IMR-90 (cell line): Measurements from ENCODE around the gene CYP4F3. TPM values are rescaled to one million over a fixed set of nuclear protein-coding genes. Genes with fewer than 3 reads are reported as not detected.

Experiments used
- ATAC-seq: fragments of 200-7000 bp; cut with Tn5 transposase; 2 replicates; pipeline ENCODE4 v1.9.1; 2020; ENCODE audit warnings: low read depth, mild to moderate bottlenecking, moderate library complexity
- BruUV-seq: library from RNA; stranded (reverse); fragments of 400-500 nt; replicated peaks from 2 replicates; lab custom pipeline; 2021; lab: Mats Ljungman, UMichigan
- CTCF ChIA-PET: fragments of 300-600 bp; formaldehyde crosslinking; extraction: SDS; loops from one replicate; lab custom pipeline; 2021; ENCODE audit warnings: antibody characterized with exemption; lab: Yijun Ruan, JAX
- POLR2A ChIA-PET: fragments of 300-600 bp; sonication (Branson Sonifier 250); formaldehyde crosslinking; loops from one replicate; lab custom pipeline; 2022; ENCODE audit warnings: antibody characterized with exemption; ENCODE audit not compliant: unreplicated experiment; lab: Charles Lee
- DNase-seq: peaks from one replicate; pipeline ENCODE4 v3.0.0; 2013
- H2AFZ ChIP-seq: replicated peaks from 2 replicates; pipeline ENCODE3; 2013; ENCODE audit warnings: low read length, mild to moderate bottlenecking; ENCODE audit not compliant: poor library complexity
- H2AK5ac ChIP-seq: 2 replicates; pipeline ENCODE4 v1.6.1; 2013; ENCODE audit warnings: low read depth, low read length, inconsistent platforms
- H2AK9ac ChIP-seq: replicated peaks from 2 replicates; pipeline ENCODE3; 2013; ENCODE audit warnings: mild to moderate bottlenecking, low read depth, low read length, moderate library complexity; ENCODE audit not compliant: poor library complexity
- H2BK120ac ChIP-seq: 2 replicates; pipeline ENCODE4 v1.6.1; 2013; ENCODE audit warnings: low read depth, low read length, inconsistent platforms
- H2BK15ac ChIP-seq: 3 replicates; pipeline ENCODE4 v1.6.1; 2013; ENCODE audit warnings: low read depth, low read length, inconsistent platforms
- H2BK20ac ChIP-seq: 2 replicates; pipeline ENCODE4 v1.6.1; 2013; ENCODE audit warnings: low read depth, mild to moderate bottlenecking, inconsistent platforms, low read length, moderate library complexity
- H2BK5ac ChIP-seq: 2 replicates; pipeline ENCODE4 v1.6.1; 2013; ENCODE audit warnings: mild to moderate bottlenecking, low read depth, low read length, inconsistent platforms; ENCODE audit not compliant: poor library complexity, severe bottlenecking
- H3K14ac ChIP-seq: replicated peaks from 2 replicates; pipeline ENCODE4 v1.6.1; 2013; ENCODE audit warnings: low read depth, low read length, inconsistent platforms
- H3K18ac ChIP-seq: 2 replicates; pipeline ENCODE4 v1.6.1; 2013; ENCODE audit warnings: low read depth, low read length, control low read depth
- H3K23ac ChIP-seq: 2 replicates; pipeline ENCODE4 v1.6.1; 2013; ENCODE audit warnings: low read depth, low read length, inconsistent platforms
- H3K27ac ChIP-seq: 2 replicates; pipeline ENCODE4 v1.5.1; 2013; ENCODE audit warnings: mild to moderate bottlenecking, control low read depth, low read length; ENCODE audit not compliant: insufficient read depth
- H3K27me3 ChIP-seq: 2 replicates; pipeline ENCODE4 v1.6.1; 2013; ENCODE audit warnings: low read length; ENCODE audit not compliant: control insufficient read depth, insufficient read depth
- H3K36me3 ChIP-seq: 2 replicates; pipeline ENCODE4 v1.6.1; 2013; ENCODE audit warnings: low read length, mixed read lengths; ENCODE audit not compliant: control insufficient read depth, insufficient read depth
- H3K4ac ChIP-seq: 2 replicates; pipeline ENCODE4 v1.6.1; 2013; ENCODE audit warnings: low read depth, low read length, inconsistent platforms
- H3K4me1 ChIP-seq: 2 replicates; pipeline ENCODE4 v1.6.1; 2013; ENCODE audit warnings: low read length, mixed read lengths; ENCODE audit not compliant: control insufficient read depth, insufficient read depth
- H3K4me2 ChIP-seq: 2 replicates; pipeline ENCODE4 v1.6.1; 2013; ENCODE audit warnings: low read depth, mild to moderate bottlenecking, control low read depth, low read length, moderate library complexity
- H3K4me3 ChIP-seq: 2 replicates; pipeline ENCODE4 v1.5.1; 2013; ENCODE audit warnings: low read depth, mild to moderate bottlenecking, control low read depth, low read length, moderate library complexity; ENCODE audit not compliant: insufficient read depth
- H3K56ac ChIP-seq: 2 replicates; pipeline ENCODE4 v1.6.1; 2013; ENCODE audit warnings: low read length, inconsistent platforms; ENCODE audit not compliant: insufficient read depth; ENCODE audit errors: extremely low read depth
- H3K79me1 ChIP-seq, 2 experiments: 2 replicates each; pipeline ENCODE4 v1.6.1; 2013; ENCODE audit warnings: low read length in 2 of 2, inconsistent platforms in 1 of 2, low read depth in 1 of 2
- H3K9ac ChIP-seq: 2 replicates; pipeline ENCODE4 v1.6.1; 2013; ENCODE audit warnings: low read depth, low read length, control low read depth
- H3K9me1 ChIP-seq: 2 replicates; pipeline ENCODE4 v1.6.1; 2013; ENCODE audit warnings: low read length, inconsistent platforms; ENCODE audit not compliant: insufficient read depth
- H3K9me3 ChIP-seq: 2 replicates; pipeline ENCODE4 v1.6.1; 2013; ENCODE audit warnings: low read length; ENCODE audit not compliant: control insufficient read depth, insufficient read depth
- H4K20me1 ChIP-seq: 2 replicates; pipeline ENCODE4 v1.6.1; 2013; ENCODE audit warnings: low read length, inconsistent platforms; ENCODE audit not compliant: insufficient read depth
- H4K5ac ChIP-seq: 2 replicates; pipeline ENCODE4 v1.6.1; 2013; ENCODE audit warnings: mild to moderate bottlenecking, low read depth, low read length, control low read depth
- H4K8ac ChIP-seq, 2 experiments: 2 replicates each; pipeline ENCODE4 v1.6.1; 2013; ENCODE audit warnings: low read depth in 2 of 2, low read length in 2 of 2, control low read depth in 1 of 2, inconsistent platforms in 1 of 2
- H4K91ac ChIP-seq: 2 replicates; pipeline ENCODE4 v1.6.1; 2013; ENCODE audit warnings: low read depth, low read length, inconsistent platforms; ENCODE audit not compliant: insufficient read depth
- CEBPB ChIP-seq: IDR thresholded peaks from 2 replicates; pipeline ENCODE4 v1.6.1; 2012; ENCODE audit warnings: low read depth, low read length, improper control_type of control experiment
- POLR2A ChIP-seq: IDR thresholded peaks from 2 replicates; pipeline ENCODE4 v1.6.1; 2012; ENCODE audit warnings: mild to moderate bottlenecking, low read depth, low read length
- RCOR1 ChIP-seq: IDR thresholded peaks from 2 replicates; pipeline ENCODE4 v1.6.1; 2012; ENCODE audit warnings: mild to moderate bottlenecking, low read length, improper control_type of control experiment; ENCODE audit not compliant: insufficient replicate concordance
- RFX5 ChIP-seq: IDR thresholded peaks from 2 replicates; pipeline ENCODE4 v1.8.0; 2012; ENCODE audit warnings: low read depth, mild to moderate bottlenecking, low read length, moderate library complexity
- USF2 ChIP-seq: fragments of 150-350 bp; IDR thresholded peaks from 2 replicates; pipeline ENCODE4 v1.6.1; 2017; ENCODE audit warnings: mild to moderate bottlenecking, antibody characterized with exemption, low read length, low read depth
- WGBS, 2 experiments: methylation state at CpG; one replicate each; pipeline versions ENCODE4 v1.1.5 to v1.1.7; 2013; ENCODE audit warnings: missing lambda C conversion rate in 2 of 2; ENCODE audit not compliant: insufficient read length in 1 of 2; ENCODE audit errors: extremely low coverage in 2 of 2; 5-methylcytosine and 5-hydroxymethylcytosine counted together
- dilution Hi-C: fragments of 300-500 bp; cut with HindIII; formaldehyde crosslinking; loops from one replicate; pipeline ENCODE4 v1.14.3; 2018; ENCODE audit warnings: low sequenced_read_pairs; ENCODE audit not compliant: unreplicated experiment
- in situ Hi-C: fragments of 300-500 bp; cut with MboI; formaldehyde crosslinking; loops from 3 replicates; pipeline ENCODE4 v1.14.3; 2019; ENCODE audit warnings: low sequenced_read_pairs, inconsistent platforms, mixed read lengths
- intact Hi-C: fragments of 100-400 bp; cut with micrococcal nuclease; formaldehyde crosslinking; loops from 2 replicates; pipeline ENCODE4 v1.10.0; 2022
- polyA plus RNA-seq, 3 experiments: library from polyadenylated mRNA; depleted of rRNA; stranded (reverse); fragments of >200 nt; gene quantifications; 2 replicates each; pipeline ENCODE4 v1.2.3, GENCODE V29; 2012; ENCODE audit warnings: low replicate concordance in 1 of 3
- total RNA-seq: library from RNA; depleted of rRNA; stranded (reverse); fragments of >200 nt; gene quantifications from 2 replicates; pipeline ENCODE4 v1.2.3, GENCODE V29; 2012

CYP4F3 gene
- total and polyA plus RNA-seq, 2 of the 4 experiments (the other 2 are of a cell fraction) = not detected

- Histone ChIP-seq H4K20me1 (no peaks in the 10 kb centered on the region), H3K4me2 (no peak overlapping the region), H2AK9ac (no peak overlapping the region), H3K18ac (no peak overlapping the region), H2AFZ (no peak overlapping the region), H3K4me3 (no peak overlapping the region), H3K79me1 (no peaks in the 10 kb centered on the region), H2BK20ac (no peak overlapping the region), H3K27ac (no peak overlapping the region), H3K9me1 (no peaks in the 10 kb centered on the region), H4K5ac (no peak overlapping the region), H3K36me3 (no peaks in the 10 kb centered on the region), H2BK120ac (no peak overlapping the region), H3K4me1 (no peaks in the 10 kb centered on the region), H3K27me3 (no peaks in the 10 kb centered on the region), H2AK5ac (no peak overlapping the region), H4K8ac (no peak overlapping the region), H3K9ac (no peak overlapping the region), H3K9me3 (peaks cover 4% of the 10 kb centered on the region; the same call in 1 of the 2 replicates), H4K91ac (no peak overlapping the region), H3K23ac (no peak overlapping the region), H3K14ac (no peak overlapping the region), H2BK15ac (no peak overlapping the region), H2BK5ac (no peak overlapping the region), H3K56ac (no peak overlapping the region), H3K4ac (no peak overlapping the region)
- DNase-seq (no peak), ATAC-seq (no peak)
- in situ Hi-C loops = loop anchor here (25.0 kb wide), 2 partner anchors 553 to 778 kb away; partner anchors contain the start of genes AP1M1 and FAM32A
- WGBS, 2 experiments = no CpG with 5 or more reads among the region's 3 CpGs
- intact Hi-C loops = no loop called here
- no TSS peak for BruUV-seq
- ChIA-PET POLR2A (no interaction called here), CTCF (no interaction called here)
- no peak for TF ChIP-seq POLR2A
- TF ChIP-seq USF2 = no peak
- TF ChIP-seq RCOR1 = no peak
- no peak for TF ChIP-seq CEBPB
- TF ChIP-seq RFX5 = no peak
- dilution Hi-C loops = no loop called here
Observed at GRCh38 chr19:15634105-15634504, 6.6 kb upstream of the CYP4F3 start.
